Effector memory CD4-positive, alpha-beta T cell (primary cell): ENCODE results near the gene UQCR11.
A peak's percentile ranks its signal among the peaks of the same experiment; 100 is the strongest.

Experiments
- DNase-seq, 3 donors: peaks; one replicate each; pipeline ENCODE4 v3.0.0-alpha.2; 2020
- H3K27ac ChIP-seq: 2 replicates; pipeline ENCODE4 v1.7.0; 2013; ENCODE audit warnings: mild to moderate bottlenecking, low read length, moderate library complexity; ENCODE audit not compliant: insufficient read depth, poor library complexity, severe bottlenecking
- H3K27me3 ChIP-seq: replicated peaks from 2 replicates; pipeline ENCODE4 v1.7.0; 2013; ENCODE audit warnings: mild to moderate bottlenecking, low read length; ENCODE audit not compliant: insufficient read depth, control insufficient read depth, poor library complexity, severe bottlenecking
- H3K36me3 ChIP-seq: 2 replicates; pipeline ENCODE4 v1.7.0; 2013; ENCODE audit warnings: mild to moderate bottlenecking, low read length, moderate library complexity; ENCODE audit not compliant: control insufficient read depth, insufficient read depth
- H3K4me1 ChIP-seq: 2 replicates; pipeline ENCODE4 v1.7.0; 2013; ENCODE audit warnings: low read length, mild to moderate bottlenecking; ENCODE audit not compliant: control insufficient read depth, insufficient read depth, poor library complexity, severe bottlenecking
- H3K4me3 ChIP-seq: 2 replicates; pipeline ENCODE4 v1.7.0; 2013; ENCODE audit warnings: low read length, low read depth, mild to moderate bottlenecking; ENCODE audit not compliant: insufficient read depth, poor library complexity, severe bottlenecking
- H3K9me3 ChIP-seq: 2 replicates; pipeline ENCODE4 v1.7.0; 2013; ENCODE audit warnings: mild to moderate bottlenecking, low read length, moderate library complexity; ENCODE audit not compliant: control insufficient read depth
- total RNA-seq, 3 donors: gene quantifications; one replicate each; lab custom pipeline; 2026; lab: John Stamatoyannopoulos, UW

The UQCR11 gene
- 6.7 to 9.5 (median 7.0) reads per million in 3 donors for total RNA-seq

DNA sequence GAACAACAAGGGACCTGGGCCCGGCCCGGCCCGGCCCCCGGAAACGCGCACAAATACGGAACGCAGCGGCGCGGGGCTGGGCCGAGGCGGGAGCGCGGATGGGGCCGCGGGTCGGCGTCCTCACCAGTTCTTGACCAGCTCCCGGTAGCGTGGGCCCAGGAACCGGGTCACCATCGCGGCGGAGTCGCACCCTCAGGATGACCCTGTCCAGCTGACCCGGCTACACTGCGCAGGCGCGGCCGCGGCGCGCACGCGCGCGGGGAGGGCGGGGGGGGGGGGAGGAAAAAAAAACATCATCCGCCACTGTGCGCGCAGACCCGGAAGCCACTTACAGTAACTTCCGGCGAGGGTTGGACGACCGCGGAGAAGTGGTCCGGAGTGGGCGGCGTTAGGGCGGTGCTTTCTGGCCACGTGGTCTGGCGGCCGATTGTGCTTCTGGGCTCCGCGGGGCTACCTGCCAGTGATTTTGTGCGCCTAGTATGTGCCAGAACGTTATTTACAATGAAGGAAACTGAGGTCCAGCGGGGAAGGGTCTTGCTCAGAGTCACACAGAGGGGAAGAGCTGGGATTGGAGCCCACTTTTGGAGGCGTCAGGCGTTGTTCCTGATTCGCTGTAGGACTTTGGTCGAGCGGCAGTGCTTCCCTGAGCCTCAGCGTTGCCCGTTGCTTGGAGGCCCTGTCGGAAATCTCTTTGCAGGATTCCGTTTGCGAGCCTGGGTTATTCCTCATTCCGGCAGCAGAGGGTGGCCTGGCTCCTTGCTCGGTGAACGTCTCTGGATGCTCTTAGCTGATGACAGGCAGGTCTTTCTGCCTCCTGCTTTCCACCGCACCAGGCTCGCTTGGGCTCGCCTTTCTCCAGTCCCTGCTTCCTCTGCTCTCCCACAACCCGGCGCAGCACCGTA lies at the start of gene UQCR11:
Gene UQCR11 (minus strand): TSS at position 227 of the 902 bp plus-strand sequence. CDS start 53 bp downstream, at position 174.
- Histone ChIP-seq H3K36me3 (no peaks in the 10 kb centered on the region), H3K4me1 (peaks cover 41% of the 10 kb centered on the region), H3K9me3 (no peaks in the 10 kb centered on the region), H3K4me3 (peak within 1 kb of the TSS; percentile 93), H3K27me3 (no peaks in the 10 kb centered on the region), H3K27ac (peak within 1 kb of the TSS; percentile 90)
- peak; percentile 84 to 90 (median 86) for DNase-seq

DNA sequence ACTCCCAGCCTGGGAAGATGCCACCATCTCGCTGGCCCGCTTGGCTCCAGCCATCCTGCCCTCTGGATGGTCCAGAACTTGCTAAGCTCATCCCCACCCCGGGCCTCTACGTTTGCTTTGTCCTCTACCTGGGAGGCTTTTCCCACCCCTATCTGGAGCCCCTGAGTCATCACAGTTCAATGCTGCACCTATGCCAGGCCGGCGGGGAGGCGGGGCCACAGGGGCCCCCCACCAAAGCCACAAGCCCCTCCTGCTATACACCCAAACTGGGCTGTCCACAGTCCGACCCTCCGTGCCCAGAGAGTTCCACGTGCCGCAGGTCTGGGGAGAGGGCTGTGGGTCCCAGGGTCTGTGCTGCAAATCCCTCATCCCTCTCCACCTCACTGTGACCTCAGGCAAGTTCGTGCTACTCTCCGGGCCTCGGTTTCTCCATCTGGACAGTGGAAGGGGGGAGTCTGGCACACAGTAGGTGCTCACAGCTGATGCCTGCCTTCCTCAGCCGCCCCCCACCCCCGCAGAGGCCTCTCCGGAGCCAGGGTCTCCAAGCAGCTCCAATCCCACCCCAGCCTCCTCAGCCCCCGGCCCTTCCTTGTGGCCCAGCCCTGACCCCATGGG lies 49.0 kb upstream of the UQCR11 start:
- Histone ChIP-seq H3K9me3 (no peaks in the 10 kb centered on the region), H3K27me3 (no peaks in the 10 kb centered on the region), H3K4me3 (no peak overlapping the region), H3K4me1 (peaks cover 15% of the 10 kb centered on the region), H3K27ac (no peak overlapping the region), H3K36me3 (peaks cover 2% of the 10 kb centered on the region)
- no peak for DNase-seq

DNA sequence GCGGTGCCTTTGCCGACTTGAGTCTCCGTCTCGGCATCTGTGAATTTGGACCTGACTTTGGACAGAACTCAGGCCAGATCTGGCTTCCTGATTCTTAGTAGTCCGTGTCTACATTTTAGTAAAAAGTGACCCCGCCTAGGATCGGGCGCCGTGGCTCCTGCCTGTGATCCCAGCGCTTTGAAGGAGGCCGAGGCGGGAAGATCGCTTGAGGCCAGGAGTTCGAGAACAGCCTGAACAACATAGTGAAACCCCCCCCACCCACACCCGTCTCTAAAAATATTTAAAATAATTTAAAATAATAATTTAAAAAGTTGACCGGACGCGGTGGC lies 48.0 kb upstream of the UQCR11 start:
- Histone ChIP-seq H3K9me3 (no peaks in the 10 kb centered on the region), H3K36me3 (peaks cover 6% of the 10 kb centered on the region), H3K27ac (peak overlapping the region; percentile 72), H3K4me3 (peak overlapping the region; percentile 56), H3K27me3 (no peaks in the 10 kb centered on the region), H3K4me1 (peaks cover 15% of the 10 kb centered on the region)
- no peak for DNase-seq

- Histone ChIP-seq H3K4me3 (peak within 1 kb of the TSS; percentile 76), H3K4me1 (peaks cover 15% of the 10 kb centered on the region), H3K9me3 (no peaks in the 10 kb centered on the region), H3K36me3 (peaks cover 6% of the 10 kb centered on the region), H3K27me3 (no peaks in the 10 kb centered on the region), H3K27ac (peak within 1 kb of the TSS; percentile 100)
- peak; percentile 96 to 98 (median 97) for DNase-seq
Measured at GRCh38 chr19:1652471-1653299, 47.4 kb upstream of the UQCR11 start, which contains the start of gene TCF3. TSS of gene TCF3 (minus strand) at chr19:1652615. CDS start at chr19:1650248, 2,367 bp downstream.

GRCh38 chr19:1651568-1652291 lies 46.5 kb upstream of the UQCR11 start:
- peaks cover 15% of the 10 kb centered on the region for H3K4me1 ChIP-seq
- H3K36me3 ChIP-seq: peaks cover 7% of the 10 kb centered on the region
- H3K4me3 ChIP-seq: peak overlapping the region; percentile 62
- DNase-seq: peak; percentile 10 to 31 (median 22)
- H3K9me3 ChIP-seq: no peaks in the 10 kb centered on the region
- no peaks in the 10 kb centered on the region for H3K27me3 ChIP-seq
- peak overlapping the region; percentile 62 for H3K27ac ChIP-seq

GRCh38 chr19:1650650-1651567 lies 45.6 kb upstream of the UQCR11 start:
- H3K36me3 ChIP-seq: peaks cover 14% of the 10 kb centered on the region
- peak; percentile 41 to 56 (median 51) for DNase-seq
- no peaks in the 10 kb centered on the region for H3K9me3 ChIP-seq
- peaks cover 15% of the 10 kb centered on the region for H3K4me1 ChIP-seq
- peak overlapping the region; percentile 62 for H3K4me3 ChIP-seq
- H3K27ac ChIP-seq: peak overlapping the region; percentile 62
- no peaks in the 10 kb centered on the region for H3K27me3 ChIP-seq

- Histone ChIP-seq H3K4me3 (no peak overlapping the region), H3K36me3 (peaks cover 19% of the 10 kb centered on the region), H3K4me1 (peaks cover 15% of the 10 kb centered on the region), H3K9me3 (no peaks in the 10 kb centered on the region), H3K27me3 (no peaks in the 10 kb centered on the region), H3K27ac (peak overlapping the region; percentile 62)
- no peak for DNase-seq
Measured at GRCh38 chr19:1649706-1650649, 44.7 kb upstream of the UQCR11 start.

DNA sequence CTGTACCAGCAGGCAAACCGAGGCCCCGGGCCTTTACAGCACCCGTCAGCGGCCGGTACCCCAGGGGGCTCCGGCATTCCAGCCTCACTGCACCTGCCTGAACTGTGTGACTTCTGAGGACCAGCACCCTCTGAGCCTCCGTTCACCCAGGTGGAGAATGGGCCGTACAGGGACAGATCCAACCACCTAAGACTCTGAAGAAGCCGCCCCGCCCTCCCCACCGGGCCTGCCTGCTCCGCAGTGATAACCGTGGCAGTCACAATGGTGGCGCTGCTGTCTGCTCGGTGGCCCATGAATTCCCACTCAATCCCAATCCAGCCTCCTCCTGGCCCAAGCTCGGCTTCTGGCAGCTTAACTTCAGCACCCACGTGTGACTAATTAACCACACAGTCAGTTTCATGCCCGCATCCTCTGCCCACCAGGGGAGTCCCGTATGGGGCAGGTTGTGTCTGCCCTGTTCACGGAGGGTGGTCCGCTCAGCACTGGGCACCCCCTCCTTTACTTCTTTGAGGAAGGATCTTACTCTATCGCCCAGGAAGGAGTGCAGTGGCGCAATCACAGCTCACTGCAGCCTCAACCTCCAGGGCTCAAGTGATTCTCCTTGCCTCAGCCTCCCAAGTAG lies 43.8 kb upstream of the UQCR11 start:
- Histone ChIP-seq H3K36me3 (peaks cover 24% of the 10 kb centered on the region), H3K27ac (no peak overlapping the region), H3K4me3 (no peak overlapping the region)

More for the DNA sequence above, 43.8 kb upstream of the UQCR11 start:
- peaks cover 15% of the 10 kb centered on the region for H3K4me1 ChIP-seq
- no peak for DNase-seq
- no peaks in the 10 kb centered on the region for H3K27me3 ChIP-seq
- no peaks in the 10 kb centered on the region for H3K9me3 ChIP-seq
